OCI-LY1 (cell line): ENCODE results near the gene MAPKBP1.

Source experiments
- H2AFZ ChIP-seq: fragments of 200-600 bp; sonication (generic), shearing (Covaris generic); 2 replicates; pipeline ENCODE4 v1.6.0; 2014; ENCODE audit warnings: antibody characterized with exemption, mild to moderate bottlenecking, low read length
- H3F3A ChIP-seq: fragments of 200-600 bp; sonication (generic), shearing (Covaris generic); 2 replicates; pipeline ENCODE4 v1.6.0; 2014; ENCODE audit warnings: mild to moderate bottlenecking, antibody characterized with exemption, low read length, moderate library complexity; ENCODE audit not compliant: insufficient read depth
- H3K27ac ChIP-seq: fragments of 200-600 bp; sonication (generic); 2 replicates; pipeline ENCODE4 v1.5.1; 2014; ENCODE audit warnings: low read length, mixed run types, mild to moderate bottlenecking, low read depth; ENCODE audit not compliant: poor library complexity, severe bottlenecking
- H3K27me3 ChIP-seq: fragments of 200-600 bp; sonication (generic); 2 replicates; pipeline ENCODE4 v1.6.0; 2014; ENCODE audit warnings: antibody characterized with exemption, mild to moderate bottlenecking, low read length, moderate library complexity; ENCODE audit not compliant: insufficient read depth
- H3K36me3 ChIP-seq: fragments of 200-600 bp; sonication (generic); 2 replicates; pipeline ENCODE4 v1.6.1; 2014; ENCODE audit warnings: mild to moderate bottlenecking, antibody characterized with exemption, low read length, moderate library complexity, mixed read lengths; ENCODE audit not compliant: insufficient read depth
- H3K4me1 ChIP-seq: fragments of 200-600 bp; sonication (generic); 2 replicates; pipeline ENCODE4 v1.5.1; 2014; ENCODE audit warnings: mild to moderate bottlenecking, low read length, moderate library complexity; ENCODE audit not compliant: insufficient read depth, severe bottlenecking
- H3K4me2 ChIP-seq: fragments of 200-600 bp; sonication (generic), shearing (Covaris generic); 2 replicates; pipeline ENCODE4 v1.6.1; 2014; ENCODE audit warnings: low read length
- H3K4me3 ChIP-seq: fragments of 200-600 bp; sonication (generic); 2 replicates; pipeline ENCODE4 v1.5.1; 2014; ENCODE audit warnings: low read length, low read depth, mild to moderate bottlenecking, mixed read lengths; ENCODE audit not compliant: poor library complexity, severe bottlenecking
- H3K79me2 ChIP-seq: fragments of 200-600 bp; shearing (Covaris generic); 2 replicates; pipeline ENCODE4 v1.6.1; 2016; ENCODE audit warnings: mixed run types, low read length, mixed read lengths; ENCODE audit not compliant: insufficient read depth
- H3K9ac ChIP-seq: fragments of 200-600 bp; sonication (generic), shearing (Covaris generic); 2 replicates; pipeline ENCODE4 v1.6.1; 2014; ENCODE audit warnings: mild to moderate bottlenecking, low read length, mixed read lengths
- H3K9me2 ChIP-seq: fragments of 200-600 bp; sonication (generic), shearing (Covaris generic); 2 replicates; pipeline ENCODE4 v1.6.1; 2014; ENCODE audit warnings: low read depth, mild to moderate bottlenecking, low read length, mixed read lengths
- H3K9me3 ChIP-seq: fragments of 200-600 bp; shearing (Covaris generic); 2 replicates; pipeline ENCODE4 v1.6.1; 2014; ENCODE audit warnings: low read length, mixed read lengths
- H4K20me1 ChIP-seq: fragments of 200-600 bp; sonication (generic), shearing (Covaris generic); 2 replicates; pipeline ENCODE4 v1.6.0; 2016; ENCODE audit warnings: mild to moderate bottlenecking, low read length; ENCODE audit not compliant: insufficient read depth
- EZH2 ChIP-seq: fragments of 200-600 bp; sonication (generic), shearing (Covaris generic); IDR thresholded peaks from 2 replicates; pipeline ENCODE4 v1.8.0; 2017; ENCODE audit warnings: borderline replicate concordance, mixed run types, mild to moderate bottlenecking, antibody characterized with exemption, low read length, moderate library complexity, mixed read lengths
- TF ChIP-seq, protein P1 (sequence below): fragments of 200-600 bp; sonication (generic), shearing (Covaris generic); IDR thresholded peaks from 2 replicates; pipeline ENCODE4 v1.5.1; 2017; ENCODE audit warnings: mild to moderate bottlenecking, antibody characterized with exemption, low read length, moderate library complexity, mixed read lengths

Gene MAPKBP1

DNA sequence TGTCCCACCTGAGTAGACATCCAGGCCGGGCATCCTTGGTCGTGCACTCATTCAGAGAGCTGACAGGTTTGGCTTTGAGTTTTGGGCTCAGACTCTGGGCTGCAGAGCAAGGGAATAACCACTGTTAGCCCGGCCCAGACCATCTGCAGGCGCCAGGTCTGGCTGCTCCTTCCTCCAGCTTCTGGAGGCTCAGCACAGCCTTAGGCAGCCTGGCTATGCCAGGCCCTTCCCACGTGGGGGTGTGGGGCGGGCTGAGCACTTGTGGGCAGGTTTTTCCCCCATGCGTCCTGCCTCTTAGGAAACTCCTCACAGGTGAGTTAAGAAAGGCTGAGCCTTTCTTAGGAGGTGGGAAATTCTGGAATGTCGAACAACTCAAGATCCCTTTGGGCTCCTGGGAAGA, 75.6 kb downstream of the MAPKBP1 start:
- Histone ChIP-seq H4K20me1 (no peaks in the 10 kb centered on the region), H3K79me2 (no peaks in the 10 kb centered on the region), H2AFZ (no peak overlapping the region), H3K27me3 (0 out of 2 replicates have a peak, but pooled peaks cover 6% of the 10 kb centered on the region), H3K9me2 (no peaks in the 10 kb centered on the region), H3K27ac (no peak overlapping the region), H3K4me2 (no peak overlapping the region), H3K9ac (no peak overlapping the region), H3K9me3 (no peaks in the 10 kb centered on the region), H3K36me3 (peaks cover 7% of the 10 kb centered on the region), H3K4me1 (no peaks in the 10 kb centered on the region), H3K4me3 (no peak overlapping the region), H3F3A (no peaks in the 10 kb centered on the region)
- TF ChIP-seq, protein P1, sequence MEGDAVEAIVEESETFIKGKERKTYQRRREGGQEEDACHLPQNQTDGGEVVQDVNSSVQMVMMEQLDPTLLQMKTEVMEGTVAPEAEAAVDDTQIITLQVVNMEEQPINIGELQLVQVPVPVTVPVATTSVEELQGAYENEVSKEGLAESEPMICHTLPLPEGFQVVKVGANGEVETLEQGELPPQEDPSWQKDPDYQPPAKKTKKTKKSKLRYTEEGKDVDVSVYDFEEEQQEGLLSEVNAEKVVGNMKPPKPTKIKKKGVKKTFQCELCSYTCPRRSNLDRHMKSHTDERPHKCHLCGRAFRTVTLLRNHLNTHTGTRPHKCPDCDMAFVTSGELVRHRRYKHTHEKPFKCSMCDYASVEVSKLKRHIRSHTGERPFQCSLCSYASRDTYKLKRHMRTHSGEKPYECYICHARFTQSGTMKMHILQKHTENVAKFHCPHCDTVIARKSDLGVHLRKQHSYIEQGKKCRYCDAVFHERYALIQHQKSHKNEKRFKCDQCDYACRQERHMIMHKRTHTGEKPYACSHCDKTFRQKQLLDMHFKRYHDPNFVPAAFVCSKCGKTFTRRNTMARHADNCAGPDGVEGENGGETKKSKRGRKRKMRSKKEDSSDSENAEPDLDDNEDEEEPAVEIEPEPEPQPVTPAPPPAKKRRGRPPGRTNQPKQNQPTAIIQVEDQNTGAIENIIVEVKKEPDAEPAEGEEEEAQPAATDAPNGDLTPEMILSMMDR, result no peak
- TF ChIP-seq EZH2, result no peak

DNA sequence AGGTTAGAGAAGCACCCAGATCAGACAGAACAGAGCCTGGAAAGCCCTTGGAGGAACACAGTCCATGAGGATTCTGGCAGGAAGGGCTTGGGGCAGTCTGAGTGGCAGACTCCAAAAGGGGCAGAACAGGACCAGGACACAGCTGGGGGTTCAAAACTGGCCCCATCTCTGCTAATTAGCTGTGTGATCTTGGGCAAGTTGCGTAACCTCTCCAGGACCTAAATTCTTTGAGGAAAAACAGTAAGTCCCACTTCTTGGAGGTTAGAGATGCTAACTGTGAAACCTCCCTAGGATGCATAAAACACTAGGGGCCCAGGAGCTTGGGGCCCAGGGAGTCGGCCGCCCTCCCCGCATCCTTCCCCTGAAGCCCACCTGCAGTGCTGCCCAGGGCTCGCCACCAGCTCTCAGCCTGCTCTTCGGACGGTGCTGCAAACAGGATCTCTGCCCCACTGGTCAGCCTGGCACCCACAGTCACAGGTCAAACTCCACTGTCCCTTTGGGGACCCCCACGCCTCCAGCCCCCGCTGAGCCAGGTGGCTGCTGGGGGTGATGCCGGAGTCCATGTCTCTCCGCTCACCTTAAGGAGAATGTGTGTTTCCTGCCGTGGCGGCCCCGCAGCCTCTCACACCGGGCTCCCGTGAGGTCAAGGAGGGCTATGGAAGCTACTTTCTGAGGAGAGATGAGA, 76.3 kb downstream of the MAPKBP1 start:
- TF ChIP-seq, protein P1, result no peak
- no peak for TF ChIP-seq EZH2
- Histone ChIP-seq H3K4me3 (no peak overlapping the region), H3K4me2 (no peak overlapping the region), H4K20me1 (no peaks in the 10 kb centered on the region), H3K36me3 (peaks cover 7% of the 10 kb centered on the region), H3K27me3 (0 out of 2 replicates have a peak, but pooled peaks cover 6% of the 10 kb centered on the region), H3K9me3 (no peaks in the 10 kb centered on the region), H3K27ac (no peak overlapping the region), H2AFZ (no peak overlapping the region), H3K4me1 (no peaks in the 10 kb centered on the region), H3K9me2 (no peaks in the 10 kb centered on the region), H3K9ac (no peak overlapping the region), H3K79me2 (no peaks in the 10 kb centered on the region), H3F3A (no peaks in the 10 kb centered on the region)

DNA sequence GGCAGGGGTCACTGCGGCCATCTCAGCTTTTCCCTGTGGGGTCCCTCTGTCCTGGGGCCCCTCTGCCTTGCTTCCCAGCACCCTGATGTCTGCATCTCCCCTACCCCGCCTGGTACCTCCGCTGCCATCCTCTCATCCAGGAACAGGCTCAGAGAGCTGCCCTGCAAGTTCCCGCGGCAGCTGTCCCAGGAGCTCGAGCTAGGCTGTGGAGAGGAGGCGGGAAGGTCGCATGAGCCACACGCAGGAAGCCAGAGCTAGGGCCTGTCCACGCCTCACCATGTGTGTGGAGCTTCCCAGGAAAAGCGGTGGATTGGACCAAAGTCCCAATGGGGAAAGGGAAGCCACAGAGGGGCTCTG, 76.9 kb downstream of the MAPKBP1 start:
- TF ChIP-seq, protein P1, result no peak
- no peak for TF ChIP-seq EZH2
- no peaks in the 10 kb centered on the region for H3K4me1 ChIP-seq
- H3K27ac ChIP-seq, result no peak overlapping the region
- no peaks in the 10 kb centered on the region for H3K79me2 ChIP-seq
- no peaks in the 10 kb centered on the region for H3F3A ChIP-seq
- H2AFZ ChIP-seq, result no peak overlapping the region
- H3K4me2 ChIP-seq, result no peak overlapping the region
- H4K20me1 ChIP-seq, result no peaks in the 10 kb centered on the region
- 0 out of 2 replicates have a peak, but pooled peaks cover 6% of the 10 kb centered on the region for H3K27me3 ChIP-seq
- H3K9me2 ChIP-seq, result no peaks in the 10 kb centered on the region
- H3K4me3 ChIP-seq, result no peak overlapping the region
- H3K9ac ChIP-seq, result no peak overlapping the region
- H3K9me3 ChIP-seq, result no peaks in the 10 kb centered on the region
- peaks cover 7% of the 10 kb centered on the region for H3K36me3 ChIP-seq
